CD14-positive monocyte (primary cell): ENCODE data around the gene FLAD1. TPM values are rescaled to one million over a fixed set of nuclear protein-coding genes. Genes with fewer than 3 reads are reported as not detected.

Experiments
- DNase-seq, 3 donors: peaks; one replicate each; pipeline ENCODE4 v3.0.0-alpha.2; 2011 to 2022
- H2AFZ ChIP-seq: 2 replicates; pipeline ENCODE4 v1.6.0; 2012; ENCODE audit warnings: mild to moderate bottlenecking, low read depth, low read length, inconsistent platforms; ENCODE audit not compliant: insufficient read depth, poor library complexity, severe bottlenecking
- H3K27ac ChIP-seq, 2 donors: 1 replicate in 1 of 2; 2 replicates in 1 of 2; pipeline ENCODE4 v1.5.1; 2012 to 2013; ENCODE audit warnings: low read length in 2 of 2, control low read depth in 1 of 2, inconsistent platforms in 1 of 2, low read depth in 1 of 2, mild to moderate bottlenecking in 1 of 2
- H3K27me3 ChIP-seq, 2 donors: one replicate each; pipeline versions ENCODE4 v1.6.0 to v1.6.1; 2011 to 2013; ENCODE audit warnings: low read length in 2 of 2; ENCODE audit not compliant: control insufficient read depth in 2 of 2, insufficient read depth in 2 of 2
- H3K36me3 ChIP-seq, 2 donors: replicated peaks in 1 of 2; 1 replicate in 1 of 2; 2 replicates in 1 of 2; pipeline versions ENCODE4 v1.5.1 to v1.6.1; 2012 to 2013; ENCODE audit warnings: low read length in 2 of 2, control low read depth in 1 of 2, inconsistent platforms in 1 of 2, mild to moderate bottlenecking in 1 of 2; ENCODE audit not compliant: insufficient read depth in 2 of 2, control insufficient read depth in 1 of 2
- H3K4me1 ChIP-seq, 2 donors: 1 replicate in 1 of 2; 2 replicates in 1 of 2; pipeline versions ENCODE4 v1.5.1 to v1.6.1; 2012 to 2013; ENCODE audit warnings: low read length in 2 of 2, control low read depth in 1 of 2, inconsistent platforms in 1 of 2, mild to moderate bottlenecking in 1 of 2, moderate library complexity in 1 of 2; ENCODE audit not compliant: insufficient read depth in 2 of 2, control insufficient read depth in 1 of 2
- H3K4me2 ChIP-seq: replicated peaks from 2 replicates; pipeline ENCODE3; 2012; ENCODE audit warnings: low read length, moderate library complexity, mild to moderate bottlenecking; ENCODE audit not compliant: poor library complexity, severe bottlenecking; ENCODE audit errors: extremely low read depth
- H3K4me3 ChIP-seq, 3 experiments: fragments of 200-600 bp in 1 of 3; sonication (generic) in 1 of 3; replicated peaks in 1 of 3; 1 replicate in 2 of 3; 2 replicates in 1 of 3; pipeline ENCODE4 v1.5.1; 2011 to 2013; ENCODE audit warnings: low read length in 3 of 3, mild to moderate bottlenecking in 3 of 3, control low read depth in 2 of 3, low read depth in 2 of 3, inconsistent platforms in 1 of 3, moderate library complexity in 1 of 3
- H3K79me2 ChIP-seq: 2 replicates; pipeline ENCODE4 v1.6.0; 2012; ENCODE audit warnings: mild to moderate bottlenecking, control low read depth, inconsistent platforms, low read length, moderate library complexity; ENCODE audit not compliant: insufficient read depth
- H3K9ac ChIP-seq: 2 replicates; pipeline ENCODE4 v1.6.0; 2017; ENCODE audit warnings: low read length, mild to moderate bottlenecking; ENCODE audit not compliant: insufficient read depth, poor library complexity, severe bottlenecking
- H3K9me3 ChIP-seq, 2 donors: replicated peaks in 1 of 2; 1 replicate in 1 of 2; 2 replicates in 1 of 2; pipeline versions ENCODE4 v1.5.1 to v1.6.1; 2012 to 2013; ENCODE audit warnings: low read length in 2 of 2, control low read depth in 1 of 2; ENCODE audit not compliant: control insufficient read depth in 1 of 2, insufficient read depth in 1 of 2
- H4K20me1 ChIP-seq: 2 replicates; pipeline ENCODE4 v1.6.0; 2012; ENCODE audit warnings: mild to moderate bottlenecking, low read length, control low read depth, moderate library complexity; ENCODE audit not compliant: insufficient read depth
- H3K27ac Mint-ChIP-seq, 7 donors: one replicate each; pipeline ENCODE4 v1.8.0; 2020; ENCODE audit warnings: mild to moderate bottlenecking in 7 of 7, mixed read lengths in 7 of 7, moderate library complexity in 6 of 7, inconsistent platforms in 2 of 7
- H3K27me3 Mint-ChIP-seq, 3 donors: one replicate each; pipeline ENCODE4 v1.8.0; 2021 to 2022; ENCODE audit warnings: low read depth in 3 of 3, mild to moderate bottlenecking in 3 of 3, mixed read lengths in 3 of 3, moderate library complexity in 3 of 3, inconsistent platforms in 1 of 3
- H3K36me3 Mint-ChIP-seq, 2 donors: one replicate each; pipeline ENCODE4 v1.8.0; 2020; ENCODE audit warnings: mixed read lengths in 2 of 2, inconsistent platforms in 1 of 2, mild to moderate bottlenecking in 1 of 2
- H3K4me1 Mint-ChIP-seq: one replicate; pipeline ENCODE4 v1.8.0; 2020; ENCODE audit warnings: mild to moderate bottlenecking, mixed read lengths
- H3K4me3 Mint-ChIP-seq, 2 donors: one replicate each; pipeline ENCODE4 v1.8.0; 2020; ENCODE audit warnings: mild to moderate bottlenecking in 2 of 2, mixed read lengths in 2 of 2, moderate library complexity in 1 of 2
- H3K9me3 Mint-ChIP-seq, 7 donors: one replicate each; pipeline ENCODE4 v1.8.0; 2020 to 2022; ENCODE audit warnings: mixed read lengths in 7 of 7, mild to moderate bottlenecking in 6 of 7, moderate library complexity in 6 of 7, inconsistent platforms in 2 of 7
- WGBS: methylation state at CpG from one replicate; pipeline ENCODE4 v1.1.5; 2013; ENCODE audit warnings: missing lambda C conversion rate; ENCODE audit not compliant: insufficient coverage; 5-methylcytosine and 5-hydroxymethylcytosine counted together
- intact Hi-C, 2 donors: fragments of 100-400 bp; cut with micrococcal nuclease; formaldehyde crosslinking; loops; one replicate each; pipeline versions ENCODE4 v1.15.0 to v1.15.1; 2023
- polyA plus RNA-seq, 3 donors: library from polyadenylated mRNA; depleted of rRNA in 1 of 3; unstranded in 2 of 3; stranded (reverse) in 1 of 3; fragments of 300-500 nt in 2 of 3; fragments of >200 nt in 1 of 3; fragmentation: Illumina TruSeq in 2 of 3; gene quantifications; 1 replicate in 2 of 3; 2 replicates in 1 of 3; pipeline ENCODE4 v1.2.3, GENCODE V29; 2012 to 2021
- TF ChIP-seq, protein P1 (sequence below): fragments of 200-600 bp; IDR thresholded peaks from one replicate; pipeline ENCODE4 v1.8.0; 2022; ENCODE audit warnings: antibody characterized with exemption, mild to moderate bottlenecking

FLAD1 gene
- polyA plus RNA-seq, 3 donors, result 31.5 to 41.6 (median 35.1) TPM

DNA sequence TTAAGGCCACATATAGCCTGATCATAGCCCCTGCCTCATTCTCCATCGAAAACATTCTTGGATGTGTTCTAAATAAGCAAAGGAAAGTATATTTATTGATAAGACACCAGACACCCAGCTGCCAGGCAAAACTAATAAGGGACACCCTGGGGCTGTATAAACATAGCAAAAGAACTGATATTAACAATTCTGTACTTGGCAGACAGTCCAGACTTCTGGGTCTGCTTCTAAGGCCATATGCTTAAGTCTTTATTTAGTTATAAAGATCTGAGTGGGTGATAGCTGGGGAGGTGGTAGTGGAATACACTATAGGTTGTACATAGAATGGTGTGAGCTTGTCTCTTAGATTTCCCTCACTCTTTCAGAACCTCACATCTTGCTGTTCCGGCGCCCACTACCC lies 4.8 kb upstream of the FLAD1 start:
- Histone ChIP-seq H3K9ac (no peak overlapping the region), H3K9me3 (no peaks in the 10 kb centered on the region), H3K27me3 (no peaks in the 10 kb centered on the region), H3K4me2 (no peak overlapping the region), H3K36me3 (no peaks in the 10 kb centered on the region), H3K79me2 (peaks cover 60% of the 10 kb centered on the region), H3K4me1 (peaks cover 21 to 27% of the 10 kb centered on the region in 2 donors), H3K27ac (peak overlapping the region in 1 of 2 donors; percentile 54), H4K20me1 (peaks cover 2% of the 10 kb centered on the region), H2AFZ (no peak overlapping the region), H3K4me3 (no peak overlapping the region)
- no peak for DNase-seq
- Mint-ChIP-seq H3K9me3 (peaks cover 0 to 2% (median 0%) of the 10 kb centered on the region in 7 donors), H3K36me3 (peaks cover 0 to 11% of the 10 kb centered on the region in 2 donors), H3K27ac (peak overlapping the region in 2 of 7 donors; percentile 43 to 61), H3K27me3 (no peaks in the 10 kb centered on the region), H3K4me3 (no peak overlapping the region), H3K4me1 (peaks cover 8% of the 10 kb centered on the region)
- no CpG with 5 or more reads among the region's 3 CpGs for WGBS
- intact Hi-C loops, result no loop called here
- TF ChIP-seq, protein P1, sequence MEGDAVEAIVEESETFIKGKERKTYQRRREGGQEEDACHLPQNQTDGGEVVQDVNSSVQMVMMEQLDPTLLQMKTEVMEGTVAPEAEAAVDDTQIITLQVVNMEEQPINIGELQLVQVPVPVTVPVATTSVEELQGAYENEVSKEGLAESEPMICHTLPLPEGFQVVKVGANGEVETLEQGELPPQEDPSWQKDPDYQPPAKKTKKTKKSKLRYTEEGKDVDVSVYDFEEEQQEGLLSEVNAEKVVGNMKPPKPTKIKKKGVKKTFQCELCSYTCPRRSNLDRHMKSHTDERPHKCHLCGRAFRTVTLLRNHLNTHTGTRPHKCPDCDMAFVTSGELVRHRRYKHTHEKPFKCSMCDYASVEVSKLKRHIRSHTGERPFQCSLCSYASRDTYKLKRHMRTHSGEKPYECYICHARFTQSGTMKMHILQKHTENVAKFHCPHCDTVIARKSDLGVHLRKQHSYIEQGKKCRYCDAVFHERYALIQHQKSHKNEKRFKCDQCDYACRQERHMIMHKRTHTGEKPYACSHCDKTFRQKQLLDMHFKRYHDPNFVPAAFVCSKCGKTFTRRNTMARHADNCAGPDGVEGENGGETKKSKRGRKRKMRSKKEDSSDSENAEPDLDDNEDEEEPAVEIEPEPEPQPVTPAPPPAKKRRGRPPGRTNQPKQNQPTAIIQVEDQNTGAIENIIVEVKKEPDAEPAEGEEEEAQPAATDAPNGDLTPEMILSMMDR, result no peak

DNA sequence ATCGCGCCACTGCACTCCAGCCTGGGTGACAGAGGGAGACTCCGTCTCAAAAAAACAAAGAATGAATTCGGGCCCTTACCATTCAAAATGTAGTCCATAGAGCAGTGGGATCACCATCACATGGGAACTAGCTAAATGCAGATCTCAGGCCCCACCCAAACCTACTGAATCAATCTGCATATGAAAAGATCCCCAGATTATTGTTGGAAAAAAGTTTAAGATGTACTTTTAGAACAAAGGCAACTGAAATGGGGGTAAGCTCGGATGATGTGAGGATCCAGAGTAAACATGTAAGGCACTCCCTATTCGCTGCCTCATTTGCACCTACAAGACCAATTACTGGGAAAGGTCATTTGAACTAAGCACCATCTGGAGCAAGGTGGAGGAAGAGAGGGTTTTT lies 803 bp upstream of the FLAD1 start:
- H3K79me2 ChIP-seq, result peaks cover 64% of the 10 kb centered on the region
- H4K20me1 ChIP-seq, result peaks cover 10% of the 10 kb centered on the region
- H3K27me3 ChIP-seq, result no peaks in the 10 kb centered on the region
- WGBS, result 100% methylated on average over 1 of the region's 6 CpGs
- peaks cover 0 to 2% (median 0%) of the 10 kb centered on the region in 7 donors for H3K9me3 Mint-ChIP-seq
- H3K27me3 Mint-ChIP-seq, result no peaks in the 10 kb centered on the region
- peaks cover 0 to 2% of the 10 kb centered on the region in 2 donors for H3K36me3 ChIP-seq
- peak overlapping the region in 1 of 7 donors; percentile 7 for H3K27ac Mint-ChIP-seq
- H3K4me2 ChIP-seq, result peak overlapping the region; percentile 94
- peaks cover 0 to 17% of the 10 kb centered on the region in 2 donors for H3K36me3 Mint-ChIP-seq
- DNase-seq, result no peak
- peaks cover 21 to 27% of the 10 kb centered on the region in 2 donors for H3K4me1 ChIP-seq
- peaks cover 12% of the 10 kb centered on the region for H3K4me1 Mint-ChIP-seq
- peak overlapping the region in 1 of 2 donors; percentile 13 for H3K27ac ChIP-seq
- no peak overlapping the region for H3K4me3 Mint-ChIP-seq
- intact Hi-C loops, result loop anchor here in 1 of 2 donors (5.0 kb wide), 1 partner anchor 35 kb away; no protein-coding TSS in a partner anchor
- H3K9me3 ChIP-seq, result no peaks in the 10 kb centered on the region
- peak overlapping the region in 1 of 3 experiments; percentile 97 for H3K4me3 ChIP-seq
- H2AFZ ChIP-seq, result peak overlapping the region; percentile 76
- TF ChIP-seq, protein P1, result no peak
- no peak overlapping the region for H3K9ac ChIP-seq
